Dedifferentiated amniotic fluid mesenchymal stem cell (primary cell): ENCODE measurements around the gene CEP89.
"Not testable (repeated sequence)": the region's sequence is repeated elsewhere in the genome, so short reads cannot be mapped to it uniquely, and the experiment has no call there.

ENCODE experiments used
- DNase-seq: peaks from one replicate; pipeline ENCODE4 v3.0.0-alpha.2; 2016; ENCODE audit errors: extremely low spot score

CEP89 gene

DNA sequence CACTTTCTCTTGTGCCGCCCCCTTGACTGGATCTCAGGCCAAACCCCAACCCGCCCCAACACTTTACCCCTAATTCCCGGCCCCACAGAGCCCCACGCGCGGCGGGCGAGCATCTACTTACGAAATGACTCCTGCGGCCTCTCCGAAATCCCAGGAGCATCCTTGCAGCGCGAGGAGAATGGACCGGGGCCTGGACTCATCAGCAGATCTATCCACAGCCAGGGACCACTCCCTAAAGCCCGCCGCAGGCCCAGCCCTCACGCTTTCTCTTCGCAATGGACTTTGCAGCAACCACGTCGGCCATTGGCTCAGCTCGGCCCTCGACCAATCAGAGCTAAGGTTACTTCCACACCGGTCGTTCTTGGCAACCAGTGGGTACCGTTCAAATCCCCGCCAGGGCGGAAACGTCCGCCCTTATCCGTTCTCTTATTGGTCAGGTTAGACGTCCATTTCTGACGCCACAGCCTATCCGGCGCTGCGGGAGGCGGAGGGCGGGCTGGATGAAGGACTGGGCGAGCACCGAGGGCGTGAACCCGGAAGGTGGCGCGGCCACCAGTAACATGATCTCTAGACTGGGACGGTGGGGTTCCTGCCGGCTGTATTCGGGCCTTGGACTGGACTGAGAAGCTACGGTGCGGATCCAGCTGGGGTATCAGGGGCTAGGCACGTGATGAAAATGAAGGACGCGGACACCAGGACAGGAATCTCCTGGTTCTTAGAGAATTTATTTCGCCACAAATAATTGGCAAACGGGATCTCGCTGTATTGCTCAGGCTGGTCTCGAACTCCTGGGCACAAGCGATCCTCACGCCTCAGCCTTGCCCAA, at the start of gene CEP89, which contains the start of gene FAAP24:
TSS of gene CEP89 (minus strand) at position 244 of the 826 bp plus-strand sequence. CDS start at position 160, 84 bp downstream.
TSS of gene FAAP24 (plus strand) at position 528 of the 826 bp plus-strand sequence. CDS start 955 bp downstream, outside the sequence.
- peak; percentile 99 for DNase-seq

DNA sequence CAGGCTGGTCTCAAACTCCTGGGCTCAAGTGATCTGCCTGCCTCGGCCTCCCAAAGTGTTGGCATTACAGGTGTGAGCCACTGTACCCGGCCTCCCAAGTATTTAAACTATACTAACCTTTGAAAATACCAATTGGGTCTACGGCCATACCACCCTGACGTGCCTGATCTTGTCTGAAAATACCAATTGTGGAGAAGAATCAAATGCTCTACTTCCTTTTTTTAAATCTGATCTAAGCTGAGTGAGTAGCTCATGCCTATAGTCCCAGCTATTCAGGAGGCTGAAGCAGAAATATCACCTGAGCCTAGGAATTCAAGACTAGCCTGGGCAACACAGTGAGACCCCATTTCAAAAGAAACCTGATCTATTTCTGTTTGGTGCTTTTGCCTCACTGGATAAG, 39.1 kb upstream of the CEP89 start:
- not testable (repeated sequence) for DNase-seq

DNA sequence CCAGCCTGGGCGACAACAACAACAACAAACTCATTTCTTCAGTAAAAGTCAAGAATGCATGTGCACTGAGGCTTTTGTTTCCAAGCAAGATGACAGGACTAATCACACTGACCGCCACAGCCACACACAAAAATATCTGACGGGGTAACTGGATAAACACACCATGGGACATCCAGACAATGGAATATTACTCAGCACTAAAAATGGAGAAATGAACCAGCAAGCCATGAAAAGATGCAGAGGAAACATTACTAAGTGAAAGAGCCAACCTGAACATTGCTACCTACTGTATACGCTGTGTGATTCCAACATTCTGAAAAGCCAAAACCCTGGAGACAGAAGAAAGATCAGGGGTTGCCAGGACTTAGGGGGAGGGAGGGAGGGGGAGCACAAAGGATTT, 37.0 kb upstream of the CEP89 start:
- no peak for DNase-seq

DNA sequence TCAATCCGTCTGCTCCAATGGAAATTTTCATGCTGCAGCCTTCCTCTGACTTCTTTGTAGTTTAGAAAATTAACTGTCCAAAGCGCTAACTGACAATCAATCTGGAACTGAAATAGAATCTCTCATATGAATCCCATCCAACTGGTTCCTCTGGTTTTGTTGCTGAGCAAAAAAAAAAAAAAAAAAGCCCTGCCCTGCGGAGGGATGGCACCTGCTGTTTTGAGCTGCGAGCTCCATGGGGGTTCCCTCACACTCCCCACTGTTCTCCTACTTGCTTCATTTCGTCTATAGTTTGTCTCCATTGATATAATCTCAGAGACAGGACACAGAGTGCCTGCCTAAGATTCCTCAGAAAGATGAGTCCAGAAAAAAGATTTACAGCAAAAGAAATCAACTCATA, 33.7 kb upstream of the CEP89 start:
- no peak for DNase-seq

DNA sequence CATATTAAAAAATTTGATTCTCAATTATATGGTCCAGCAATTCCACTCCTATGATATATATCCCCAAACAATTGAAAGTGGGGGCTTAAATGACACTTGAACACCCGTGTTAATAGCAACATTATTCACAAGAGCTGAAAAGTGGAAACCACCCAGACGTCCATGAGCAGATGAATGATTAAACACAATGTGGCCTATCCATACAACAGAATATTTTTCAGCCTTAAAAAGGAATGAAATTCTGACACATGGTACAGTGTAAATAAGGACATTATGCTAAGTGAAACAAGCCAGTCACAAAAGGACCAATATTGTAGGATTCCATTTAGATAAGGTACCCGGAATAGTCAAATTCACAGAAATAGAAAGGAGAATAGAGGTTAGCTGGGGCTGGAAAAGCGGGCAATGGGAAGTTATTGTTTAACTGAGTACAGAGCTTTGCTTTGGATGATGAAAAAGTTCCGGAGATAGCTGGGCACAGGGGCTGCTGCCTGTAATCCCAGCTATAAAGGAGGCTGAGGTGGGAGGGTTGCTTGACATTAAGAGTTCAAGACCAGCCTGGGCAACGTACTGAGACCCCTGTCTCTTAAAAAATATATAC, 31.8 kb upstream of the CEP89 start:
- DNase-seq = not testable (repeated sequence)

DNA sequence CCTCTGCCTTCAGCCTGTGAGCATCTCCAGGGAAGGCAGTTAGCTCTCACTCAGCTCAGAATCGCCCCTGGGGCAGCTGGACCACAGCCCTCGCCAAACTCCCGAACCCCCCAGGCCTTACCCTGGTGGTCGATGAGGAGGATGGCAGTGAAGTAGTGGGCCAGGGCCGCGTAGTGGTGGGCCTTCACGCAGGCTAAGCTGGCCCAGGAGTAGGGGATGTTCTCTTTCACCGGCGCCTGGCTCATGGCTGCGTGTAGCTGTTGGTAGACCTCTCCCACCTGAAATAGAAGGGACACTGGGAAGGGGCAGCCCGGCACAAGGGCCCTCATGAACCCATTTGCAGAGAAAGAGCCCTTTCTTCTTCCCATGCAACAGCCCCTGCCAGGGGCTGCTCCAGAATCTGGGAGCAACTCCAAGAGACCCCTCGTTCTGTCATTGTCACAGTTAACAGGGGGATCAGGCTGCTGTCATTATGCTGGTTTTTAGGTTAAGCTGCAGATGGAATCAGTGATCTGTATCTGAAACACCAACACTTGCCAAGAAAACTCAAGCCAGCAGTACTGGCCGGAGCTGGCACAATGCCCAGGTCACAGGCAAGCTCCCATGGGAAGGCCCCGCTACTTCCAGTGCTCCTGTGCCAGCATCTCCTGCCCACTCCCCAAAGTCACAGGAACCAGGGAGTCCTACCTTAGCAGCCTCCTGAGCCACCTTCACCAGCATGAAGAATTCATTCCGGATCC, 30.5 kb upstream of the CEP89 start:
- not testable (repeated sequence) for DNase-seq

DNA sequence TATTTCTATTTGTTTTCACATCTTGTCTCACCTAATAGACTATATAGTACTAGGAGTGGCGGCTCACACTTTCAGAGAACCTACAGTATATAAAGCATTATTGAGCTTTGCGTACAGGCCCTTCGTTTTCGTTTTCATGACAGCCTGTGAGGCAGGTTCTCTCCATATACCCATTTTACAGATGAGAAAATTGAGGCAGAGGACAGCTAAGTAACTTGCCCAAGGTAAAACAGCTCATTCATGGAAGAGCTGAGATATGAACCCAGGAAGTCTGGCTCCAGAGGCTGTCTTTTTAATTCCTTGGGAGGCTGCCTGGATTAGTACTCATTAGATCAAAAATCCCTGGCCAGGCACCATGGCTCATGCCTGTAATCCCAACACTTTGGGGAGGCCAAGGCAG, 29.2 kb upstream of the CEP89 start:
- no peak for DNase-seq

DNA sequence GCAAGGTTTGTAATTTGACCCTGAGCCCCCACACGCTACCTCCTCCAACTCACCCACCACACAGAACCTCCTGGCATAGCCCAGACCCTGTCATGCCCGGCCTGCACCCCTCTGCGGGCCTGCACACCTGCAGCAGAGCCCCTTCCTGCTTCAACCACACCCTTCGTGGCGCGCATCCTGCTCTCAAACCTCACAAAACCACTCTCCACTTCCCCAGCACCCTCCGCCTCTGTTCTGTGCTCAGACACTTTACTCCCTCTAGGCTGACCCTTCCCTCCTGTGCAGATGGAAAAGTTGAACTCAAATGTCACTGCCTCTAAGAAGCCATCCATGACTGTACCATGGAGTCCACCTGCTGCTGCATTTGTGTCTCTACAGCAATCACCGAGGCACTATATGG, 28.8 kb upstream of the CEP89 start:
- no peak for DNase-seq

DNA sequence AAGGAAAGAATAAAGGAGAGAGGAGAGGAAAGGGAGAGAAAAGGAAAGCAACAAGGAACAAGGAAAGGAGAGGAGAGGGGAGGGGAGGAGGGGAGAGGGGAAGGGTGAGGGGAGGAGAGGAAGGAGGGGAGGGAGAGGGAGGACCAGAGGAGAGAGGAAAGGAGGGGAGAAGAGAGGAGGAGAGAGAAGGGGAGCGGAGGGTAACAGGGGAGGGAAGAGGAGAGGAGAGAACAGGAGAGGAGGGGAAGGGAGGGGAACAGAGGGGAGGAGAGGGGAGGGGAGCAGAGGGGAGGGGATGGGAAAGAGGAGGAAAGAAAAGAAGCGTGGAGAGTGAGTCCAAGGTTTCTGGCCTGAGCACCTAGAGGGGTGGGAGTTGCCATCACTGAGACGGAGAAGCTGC, 27.0 kb upstream of the CEP89 start:
- no peak for DNase-seq

DNA sequence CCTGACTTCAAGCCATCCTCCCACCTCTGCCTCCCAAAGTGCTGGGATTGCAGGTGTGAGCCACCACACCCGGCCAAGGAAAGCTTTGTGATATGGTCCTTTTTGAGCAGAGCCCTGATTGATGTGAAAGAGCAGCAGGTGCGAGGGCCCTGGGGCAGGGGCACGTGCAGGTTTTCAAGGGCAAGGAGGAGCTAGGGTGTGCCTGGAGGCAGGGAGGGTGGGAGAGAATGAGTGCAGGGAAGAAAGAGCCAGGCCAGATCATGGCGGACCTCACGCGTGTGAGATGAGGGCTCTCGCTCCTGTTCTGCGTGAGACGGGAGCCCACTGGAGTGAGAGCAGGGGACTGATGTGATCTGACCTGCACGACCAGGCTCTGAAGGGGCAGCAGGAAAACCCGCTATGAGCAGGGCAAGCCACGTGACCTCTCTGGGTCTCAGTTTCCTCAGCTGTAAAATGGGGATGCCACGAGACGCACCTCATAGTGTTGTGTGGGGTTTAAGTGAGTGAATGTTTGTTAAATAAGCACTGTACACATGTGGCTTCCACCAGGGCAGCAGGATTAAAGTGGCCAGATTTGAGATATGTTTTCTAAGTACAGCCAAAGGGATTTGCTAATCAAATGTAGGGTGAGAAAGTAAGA, 26.1 kb upstream of the CEP89 start:
- DNase-seq = no peak

DNA sequence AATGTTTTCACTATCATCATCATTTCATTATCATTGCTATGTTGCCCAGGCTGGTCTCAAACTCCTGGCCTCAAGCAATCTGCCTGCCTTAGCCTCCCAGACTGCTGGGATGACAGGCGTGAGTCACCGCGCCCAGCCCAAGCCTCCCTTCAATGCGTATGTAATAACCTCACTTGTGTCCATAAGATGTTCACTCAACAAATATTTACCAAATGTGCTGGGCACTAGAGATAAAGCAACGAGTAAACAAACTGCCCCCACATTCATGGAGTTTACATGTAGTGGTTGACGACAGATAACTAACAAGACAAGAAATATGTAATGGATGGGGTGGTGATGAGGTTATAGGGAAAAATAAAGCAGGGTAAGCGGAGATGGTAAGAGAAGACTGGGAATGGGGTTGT, 25.3 kb upstream of the CEP89 start:
- not testable (repeated sequence) for DNase-seq

DNA sequence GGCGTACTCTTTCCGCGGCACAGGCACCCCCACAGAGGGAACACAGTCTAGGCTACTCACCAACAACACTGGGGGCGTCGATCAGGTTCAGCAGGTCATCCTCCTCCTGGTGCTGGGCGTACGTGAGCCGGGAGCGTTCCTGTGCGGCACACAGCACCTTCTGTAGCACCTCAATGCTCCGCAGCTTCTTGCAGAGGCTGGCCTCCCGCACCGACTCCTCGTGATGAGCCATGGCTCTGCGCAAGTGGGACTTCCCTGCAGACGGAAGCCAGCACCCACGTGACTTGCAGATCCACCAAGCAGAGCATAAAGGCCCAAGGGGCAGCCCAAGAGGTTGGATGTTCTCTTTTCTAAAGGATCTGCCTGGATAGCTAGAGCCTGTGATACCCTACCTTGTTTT, 24.2 kb upstream of the CEP89 start:
- not testable (repeated sequence) for DNase-seq

DNA sequence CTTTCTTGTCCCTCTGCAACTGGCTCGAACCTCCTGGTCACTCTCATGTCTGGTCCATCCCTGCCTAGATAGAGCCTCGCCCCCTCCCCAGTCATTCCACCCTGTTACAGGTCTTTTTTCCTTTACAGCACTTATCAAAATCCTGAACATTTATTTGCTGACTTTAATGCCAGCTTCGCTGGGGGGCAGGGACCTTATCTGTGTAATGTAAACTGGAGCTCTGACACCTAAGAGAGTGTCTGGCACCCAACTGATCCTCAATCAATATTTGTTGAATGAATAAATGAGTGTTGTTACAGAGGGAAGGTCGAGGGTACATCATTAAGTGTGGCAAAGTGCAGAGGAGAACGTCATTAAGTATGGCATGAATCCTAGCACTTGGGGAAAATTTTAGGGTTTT, 17.0 kb upstream of the CEP89 start:
- no peak for DNase-seq

DNA sequence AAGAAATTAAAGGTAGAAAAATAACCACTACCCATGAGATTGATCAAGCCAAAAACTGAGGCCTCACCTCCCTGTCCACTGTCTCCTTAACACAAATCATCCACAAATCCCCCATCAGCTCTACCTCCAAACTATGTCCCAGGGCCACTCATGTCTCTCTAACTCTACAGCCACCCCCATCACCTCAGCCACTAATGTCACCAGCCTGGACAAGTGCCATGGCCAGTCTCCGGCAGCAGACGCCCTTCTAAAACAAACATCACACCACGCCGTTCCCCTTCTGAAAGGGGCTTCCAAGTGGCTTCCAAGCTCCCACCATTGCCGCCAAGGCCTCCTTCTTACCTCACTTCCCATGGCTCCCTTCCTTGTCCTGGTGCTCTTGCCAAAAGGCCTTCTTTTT, 16.5 kb upstream of the CEP89 start:
- DNase-seq = not testable (repeated sequence)

DNA sequence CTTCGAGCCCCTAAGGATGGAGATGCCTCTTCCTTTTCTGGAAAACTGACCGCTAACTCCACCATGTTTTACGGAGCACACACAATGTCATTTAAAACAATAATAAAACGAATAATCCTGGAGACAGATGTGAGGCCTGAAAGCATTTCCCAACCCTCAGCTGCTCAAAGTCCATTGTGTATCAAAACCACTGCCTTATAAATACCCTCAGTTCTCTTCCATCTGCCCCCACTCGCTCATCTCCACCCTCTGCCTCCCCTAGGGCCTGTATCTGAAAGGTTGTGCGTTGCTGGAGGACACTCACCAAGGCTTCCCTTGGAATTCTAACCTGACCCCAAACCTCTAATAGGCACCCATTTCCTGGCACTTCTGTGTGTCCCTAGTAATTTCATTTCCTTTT, 10.7 kb upstream of the CEP89 start:
- not testable (repeated sequence) for DNase-seq

DNA sequence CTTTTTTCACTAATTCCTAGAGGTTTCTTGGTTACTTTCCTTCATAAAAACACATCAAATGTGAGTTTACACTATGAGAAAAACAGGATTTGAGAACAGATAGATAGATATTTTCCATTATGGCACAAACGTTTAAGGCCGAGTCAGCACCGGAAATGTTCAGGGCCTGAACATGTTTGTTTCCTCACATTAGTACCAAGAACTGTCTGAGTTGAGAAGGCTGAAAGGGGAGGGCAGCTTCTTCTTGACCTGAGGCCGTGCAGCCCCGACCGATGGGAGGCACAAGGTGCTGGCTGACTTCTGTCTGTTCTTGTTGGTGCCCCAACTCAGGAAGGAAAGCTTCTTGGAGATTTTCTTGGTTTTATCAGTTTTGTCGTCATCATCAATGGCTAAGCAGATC, 8.0 kb upstream of the CEP89 start:
- DNase-seq = not testable (repeated sequence)

DNA sequence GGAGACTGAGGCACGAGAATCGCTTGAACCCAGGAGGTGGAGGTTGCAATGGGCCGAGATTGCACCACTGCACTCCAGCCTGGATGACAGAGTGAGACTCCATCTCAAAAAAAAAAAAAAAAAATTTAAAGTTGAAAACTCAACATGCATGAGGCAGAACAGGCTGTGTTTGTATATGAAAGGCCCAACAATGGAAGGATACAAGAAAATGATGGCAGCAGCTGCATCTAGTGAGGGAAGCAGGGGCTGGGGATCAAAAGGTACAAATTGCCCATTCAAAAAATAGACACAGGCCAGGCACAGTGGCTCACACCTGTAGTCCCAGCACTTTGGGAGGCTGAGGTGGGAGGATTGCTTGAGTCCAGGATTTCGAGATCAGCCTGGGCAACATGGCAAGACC, 6.1 kb upstream of the CEP89 start:
- not testable (repeated sequence) for DNase-seq

DNA sequence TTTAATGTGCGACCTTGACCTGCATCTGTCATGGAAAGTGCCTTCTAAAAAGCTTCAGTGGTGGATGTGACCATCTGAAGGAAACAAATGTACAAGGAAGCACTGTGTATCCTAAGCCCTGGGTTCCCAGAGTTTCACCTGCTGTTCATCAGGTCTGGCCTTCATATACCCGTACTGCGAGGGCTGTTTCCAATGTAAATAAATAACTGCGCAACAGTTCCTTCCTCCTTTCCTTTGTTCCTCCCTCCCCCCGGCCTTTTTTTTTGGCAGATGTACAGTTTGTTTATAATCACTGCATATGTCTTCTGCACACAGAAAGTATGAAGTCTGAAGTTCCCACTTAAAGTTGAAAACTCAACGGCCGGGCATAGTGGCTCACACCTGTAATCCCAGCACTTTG, 5.5 kb upstream of the CEP89 start:
- no peak for DNase-seq

DNA sequence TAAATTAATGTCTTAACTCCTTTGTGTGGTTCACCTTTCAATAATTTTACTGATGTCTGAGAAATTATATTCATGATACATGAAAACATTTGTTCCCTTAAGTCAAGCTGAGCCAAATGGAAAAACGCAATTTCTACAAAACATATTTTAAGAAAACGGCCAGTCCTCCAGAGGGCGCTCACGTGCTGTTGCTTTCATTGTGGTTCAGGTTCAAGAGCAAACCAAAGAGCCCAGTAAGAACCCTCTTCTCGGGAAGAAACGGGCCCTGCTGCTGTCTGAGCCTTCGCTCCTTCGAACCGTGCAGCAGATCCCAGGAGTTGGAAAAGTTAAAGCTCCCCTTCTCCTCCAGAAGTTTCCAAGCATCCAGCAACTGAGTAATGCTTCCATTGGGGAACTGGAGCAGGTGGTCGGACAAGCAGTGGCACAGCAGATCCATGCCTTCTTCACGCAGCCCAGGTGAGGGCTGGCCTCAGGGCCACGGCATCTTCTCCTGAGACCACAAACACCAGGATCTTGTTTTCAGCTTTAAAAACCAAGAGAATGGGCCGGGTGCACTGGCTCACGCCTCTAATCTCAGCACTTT, 4.6 kb upstream of the CEP89 start:
- DNase-seq = peak; percentile 61

DNA sequence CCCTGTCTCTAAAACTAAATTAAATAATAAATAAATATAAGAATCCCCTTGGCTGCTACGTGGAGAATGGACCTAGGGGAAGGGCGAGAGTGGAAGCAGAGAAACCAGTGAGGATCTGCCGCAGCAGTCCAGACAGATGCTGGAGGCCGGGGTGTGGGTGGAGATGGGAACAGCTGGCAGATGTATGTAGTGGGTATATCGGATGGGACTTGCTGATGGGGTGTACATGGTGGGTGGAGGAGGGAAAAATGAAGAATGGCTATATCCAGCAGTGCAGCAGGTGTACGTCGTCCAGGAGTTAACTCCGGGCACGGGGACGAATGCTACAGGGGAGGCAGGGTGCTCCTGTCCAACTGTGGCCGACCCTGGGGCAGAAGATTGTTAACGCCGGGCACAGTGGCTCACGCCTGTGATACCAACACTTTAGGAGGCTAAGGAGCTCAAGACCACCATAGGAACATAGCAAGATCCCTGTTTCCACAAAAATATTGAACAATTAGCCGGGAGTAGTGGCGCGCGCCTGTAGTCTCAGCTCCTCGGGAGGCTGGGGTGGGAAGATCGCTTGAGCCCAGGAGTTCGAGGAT, 654 bp downstream of the CEP89 start:
- DNase-seq = no peak

DNA sequence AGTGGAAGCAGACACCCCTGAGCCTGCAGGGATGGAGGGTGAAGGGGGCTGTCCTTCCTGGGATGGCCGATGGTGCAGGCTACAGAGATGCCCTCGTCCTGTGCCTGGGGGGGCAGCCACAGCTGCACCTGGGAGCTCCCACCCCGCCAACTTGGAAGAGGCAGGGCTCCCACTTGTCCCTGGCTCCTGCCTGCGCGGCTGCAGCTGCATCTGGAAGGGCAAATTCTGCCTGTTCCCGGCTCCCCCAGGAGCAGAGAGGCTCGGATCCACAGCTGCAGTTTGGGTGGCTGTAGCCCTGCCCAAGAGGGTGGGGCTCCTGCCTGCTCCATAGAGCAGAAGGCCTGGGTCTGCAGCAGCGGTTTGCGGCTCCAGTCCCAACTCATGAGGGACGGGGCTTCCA, 2.2 kb downstream of the CEP89 start:
- DNase-seq = no peak
